GM10248 (cell line): ENCODE results near the gene PRRC2A.
A peak's percentile ranks its signal among the peaks of the same experiment; 100 is the strongest.

Experiments used
- CTCF ChIA-PET: fragments of 300-600 bp; sonication (Branson Sonifier 250); formaldehyde crosslinking; extraction: SDS; loops from one replicate; lab custom pipeline; 2021; ENCODE audit warnings: antibody characterized with exemption; lab: Yijun Ruan, JAX
- POLR2A ChIA-PET: fragments of 350-650 bp; sonication (Branson Sonifier 250); formaldehyde crosslinking; extraction: SDS; loops from one replicate; lab custom pipeline; 2020; ENCODE audit warnings: antibody characterized with exemption; lab: Yijun Ruan, JAX
- DNase-seq: peaks from one replicate; pipeline ENCODE4 v3.0.0; 2012; ENCODE audit errors: extremely low spot score
- TF ChIP-seq, protein P1 (sequence below): IDR thresholded peaks from 2 replicates; pipeline ENCODE4 v1.5.1; 2012; ENCODE audit warnings: mild to moderate bottlenecking, low read depth; ENCODE audit errors: extremely low read depth, missing control alignments, control extremely low read depth

Gene PRRC2A

GRCh38 chr6:31651602-31652191 is 31.2 kb downstream of the PRRC2A start:
- CTCF ChIA-PET: interaction anchor here (1.0 to 3.3 kb wide), 13 partner anchors 8 to 211 kb away, joined by 3 to 27 read pairs (median 4); partner anchors contain the start of genes ATP6V1G2, GPANK1, NCR3 and NEU1
- peak; percentile 67 for DNase-seq
- TF ChIP-seq, protein P1, sequence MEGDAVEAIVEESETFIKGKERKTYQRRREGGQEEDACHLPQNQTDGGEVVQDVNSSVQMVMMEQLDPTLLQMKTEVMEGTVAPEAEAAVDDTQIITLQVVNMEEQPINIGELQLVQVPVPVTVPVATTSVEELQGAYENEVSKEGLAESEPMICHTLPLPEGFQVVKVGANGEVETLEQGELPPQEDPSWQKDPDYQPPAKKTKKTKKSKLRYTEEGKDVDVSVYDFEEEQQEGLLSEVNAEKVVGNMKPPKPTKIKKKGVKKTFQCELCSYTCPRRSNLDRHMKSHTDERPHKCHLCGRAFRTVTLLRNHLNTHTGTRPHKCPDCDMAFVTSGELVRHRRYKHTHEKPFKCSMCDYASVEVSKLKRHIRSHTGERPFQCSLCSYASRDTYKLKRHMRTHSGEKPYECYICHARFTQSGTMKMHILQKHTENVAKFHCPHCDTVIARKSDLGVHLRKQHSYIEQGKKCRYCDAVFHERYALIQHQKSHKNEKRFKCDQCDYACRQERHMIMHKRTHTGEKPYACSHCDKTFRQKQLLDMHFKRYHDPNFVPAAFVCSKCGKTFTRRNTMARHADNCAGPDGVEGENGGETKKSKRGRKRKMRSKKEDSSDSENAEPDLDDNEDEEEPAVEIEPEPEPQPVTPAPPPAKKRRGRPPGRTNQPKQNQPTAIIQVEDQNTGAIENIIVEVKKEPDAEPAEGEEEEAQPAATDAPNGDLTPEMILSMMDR: no peak
- POLR2A ChIA-PET: interaction anchor here (0.6 to 2.5 kb wide), 11 partner anchors 8 to 188 kb away, joined by 3 to 15 read pairs (median 5); partner anchors contain the start of genes C6orf47, GPANK1, NCR3 and NFKBIL1

DNA sequence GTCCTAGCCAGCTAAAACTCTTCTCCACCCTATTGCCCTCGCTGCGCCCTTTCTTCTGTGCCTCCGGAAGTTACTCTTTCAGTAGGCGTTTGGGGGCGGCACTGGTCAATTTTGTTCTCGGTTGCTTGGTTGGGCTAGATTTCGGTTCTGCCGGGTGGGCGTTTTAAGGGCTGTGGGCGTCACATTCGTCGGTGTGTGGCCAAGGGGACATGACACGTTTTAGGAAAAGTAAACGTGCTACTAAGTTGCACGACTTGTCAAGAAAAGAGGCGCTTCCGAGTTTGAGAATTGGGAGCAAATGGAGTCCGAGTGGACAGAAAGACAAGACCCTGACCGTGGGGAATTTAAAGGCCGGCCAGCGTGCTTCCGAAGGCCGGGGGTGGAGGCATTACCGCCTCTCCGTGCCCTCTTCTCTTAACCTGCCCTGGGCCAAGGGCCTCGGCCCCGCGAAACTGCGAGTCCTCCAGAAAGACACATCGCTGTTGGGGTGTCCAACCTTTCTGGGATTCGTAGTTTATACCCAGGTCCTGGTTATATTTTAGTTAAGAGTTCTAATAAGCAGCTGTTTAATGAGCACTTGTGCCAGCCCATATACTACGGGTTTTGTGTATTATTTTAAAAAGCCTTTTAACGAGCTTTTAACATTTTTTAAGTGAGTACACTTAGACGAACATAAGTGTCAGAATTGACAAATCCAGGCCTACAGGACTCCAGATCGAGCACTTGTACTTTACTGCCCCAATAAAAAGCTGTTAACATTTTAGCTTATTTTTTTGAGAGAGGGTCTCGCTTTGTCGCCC is 32.6 kb downstream of the PRRC2A start:
- ChIA-PET POLR2A (interaction anchor here (0.7 to 2.5 kb wide), 8 partner anchors 7 to 175 kb away, joined by 3 to 15 read pairs (median 4); partner anchors contain the start of genes C6orf47, GPANK1, HSPA1A and HSPA1B), CTCF (interaction anchor here (0.9 to 3.3 kb wide), 8 partner anchors 10 to 245 kb away, joined by 3 to 27 read pairs (median 4); partner anchors contain the start of genes ATP6V1G2, EHMT2, GPANK1 and NEU1)
- TF ChIP-seq, protein P1: no peak
- DNase-seq: peak; percentile 90

DNA sequence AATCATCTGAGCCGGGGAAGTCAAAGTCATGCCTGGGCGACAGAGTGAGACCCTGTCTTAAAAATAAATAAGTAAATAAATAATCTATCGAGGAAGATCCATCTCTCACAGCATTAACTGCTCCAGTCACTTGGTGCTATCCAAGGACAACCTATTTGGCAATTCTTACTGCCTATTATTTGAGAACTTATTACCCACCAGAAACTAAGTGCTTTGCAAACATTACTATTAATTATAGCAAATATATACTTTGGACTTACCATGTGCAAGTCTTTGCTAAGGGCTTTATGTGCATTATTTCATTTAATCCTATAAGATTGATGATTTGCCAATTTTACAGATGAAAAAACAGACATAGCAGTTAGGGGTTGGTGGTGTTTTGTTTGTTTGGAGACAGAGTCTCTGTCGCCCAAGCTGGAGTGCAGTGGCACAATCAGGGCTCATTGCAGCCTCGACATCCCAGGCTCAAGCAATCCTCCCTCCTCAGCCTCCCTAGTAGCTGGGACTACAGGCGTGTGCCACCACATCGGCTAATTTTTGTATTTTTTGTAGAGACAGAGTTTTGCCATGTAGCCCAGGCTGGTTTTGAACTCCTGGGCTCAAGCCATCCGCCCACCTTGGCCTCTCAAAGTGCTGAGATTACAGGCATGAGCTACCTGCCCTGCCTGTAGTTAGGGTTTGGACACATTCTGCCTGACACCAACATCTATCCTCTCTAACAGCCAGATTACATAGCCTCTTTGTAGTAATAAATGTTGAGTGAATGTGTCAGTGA is 34.2 kb downstream of the PRRC2A start:
- POLR2A ChIA-PET: interaction anchor here (1.4 kb wide), 2 partner anchors 10 to 12 kb away, joined by 3 to 9 read pairs; partner anchors contain the start of gene GPANK1
- CTCF ChIA-PET: interaction anchor here (0.8 to 3.3 kb wide), 7 partner anchors 8 to 104 kb away, joined by 3 to 27 read pairs (median 4); partner anchors contain the start of gene GPANK1
- no peak for DNase-seq
- TF ChIP-seq, protein P1: no peak

- TF ChIP-seq, protein P1: no peak
- no peak for DNase-seq
- POLR2A ChIA-PET: interaction anchor here (1.2 to 1.4 kb wide), 2 partner anchors 9 to 10 kb away, joined by 3 to 9 read pairs; partner anchors contain the start of genes CSNK2B and GPANK1
- CTCF ChIA-PET: interaction anchor here (0.8 to 1.9 kb wide), 5 partner anchors 8 to 105 kb away, joined by 3 to 7 read pairs (median 4); partner anchors contain the start of gene GPANK1
These were observed 35.1 kb downstream of the PRRC2A start, which contains the start of gene APOM for GRCh38 chr6:31655349-31656237. Gene APOM, plus strand, starts transcription at chr6:31655894. Its CDS starts 73 bp downstream, at chr6:31655967.

- TF ChIP-seq, protein P1: no peak
- POLR2A ChIA-PET: no interaction called here
- DNase-seq: no peak
- CTCF ChIA-PET: interaction anchor here (0.9 to 1.6 kb wide), 2 partner anchors 60 to 64 kb away, joined by 3 to 5 read pairs; partner anchors contain the start of gene NCR3
These were observed 37.1 kb downstream of the PRRC2A start for GRCh38 chr6:31657406-31658157.
